Activated naive CD4-positive, alpha-beta T cell treated with Interleukin-2 at 50 U/mL for 16 hours (primary cell): ENCODE results near the gene ATP6V1F.
A peak's percentile ranks its signal among the peaks of the same experiment; 100 is the strongest.

Experiments
- DNase-seq: peaks from one replicate; pipeline ENCODE4 v3.0.0-alpha.2; 2020

Gene ATP6V1F

DNA sequence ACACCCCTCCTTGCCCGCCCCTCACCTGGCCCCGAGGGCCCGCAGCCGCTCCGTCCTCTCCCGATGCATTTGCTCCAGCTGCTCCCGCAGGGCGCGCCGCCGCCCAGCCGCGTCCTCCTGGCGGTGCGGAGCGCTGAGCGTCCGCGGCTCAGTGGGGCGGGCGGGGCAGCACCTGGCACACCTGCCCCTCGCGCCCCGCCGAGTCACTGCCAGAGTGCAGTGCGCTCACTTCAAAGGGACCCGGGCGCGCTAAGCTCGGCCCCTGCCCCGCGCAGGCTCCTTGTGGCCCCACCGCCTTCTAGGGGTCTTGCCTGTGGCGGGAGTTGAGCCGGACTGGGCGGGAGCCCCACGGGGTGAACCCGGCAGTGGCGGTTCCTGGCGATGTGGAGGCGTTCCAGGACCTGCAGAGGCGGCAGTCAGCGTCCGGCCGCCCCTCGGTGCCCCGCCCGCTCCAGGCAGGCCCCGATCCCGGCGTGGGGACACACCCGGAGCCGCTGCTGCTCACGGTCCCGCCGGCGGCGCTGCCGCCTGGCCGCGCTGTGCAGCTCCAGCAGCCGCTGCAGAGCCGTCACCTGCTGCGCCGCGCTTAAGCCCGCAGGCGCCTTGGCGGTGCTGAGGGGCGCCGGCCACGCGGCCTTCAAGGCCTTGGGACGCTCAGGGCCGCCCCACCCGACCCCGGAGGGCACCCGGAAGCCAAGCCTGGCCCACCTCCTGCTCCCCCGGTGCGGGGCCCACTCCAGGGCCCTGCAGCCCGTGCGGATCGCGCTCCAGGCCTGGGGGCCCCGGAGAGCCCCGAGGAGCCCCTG lies 6.7 kb downstream of the ATP6V1F start:
- DNase-seq: peak; percentile 48

GRCh38 chr7:128869944-128870285 lies 7.3 kb downstream of the ATP6V1F start:
- DNase-seq: peak; percentile 13

GRCh38 chr7:128871050-128871449 lies 8.4 kb downstream of the ATP6V1F start:
- DNase-seq: no peak

DNA sequence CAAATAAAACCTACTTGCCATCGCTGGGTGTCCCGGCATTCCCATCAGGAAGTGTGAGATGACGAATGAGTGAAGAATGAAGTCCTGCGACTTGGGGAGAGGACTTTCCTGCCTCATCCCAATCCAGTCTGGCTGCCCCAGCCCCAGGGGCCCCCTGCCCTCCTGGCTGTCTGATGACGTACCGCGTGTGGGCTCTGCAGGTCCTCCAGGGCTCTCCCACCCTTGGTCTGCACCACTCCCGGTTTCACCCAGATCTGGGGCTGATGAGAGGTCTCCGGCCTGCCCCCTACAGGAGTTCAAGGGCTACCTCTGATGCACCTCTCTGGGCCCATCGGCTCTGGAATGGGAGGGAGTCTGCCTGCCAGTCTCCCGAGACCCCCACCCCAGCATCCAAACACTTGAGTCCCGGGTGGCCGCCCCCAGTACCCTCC lies 9.8 kb downstream of the ATP6V1F start:
- DNase-seq: no peak

- DNase-seq: no peak
Observed at GRCh38 chr7:128873234-128873633, 10.6 kb downstream of the ATP6V1F start.

DNA sequence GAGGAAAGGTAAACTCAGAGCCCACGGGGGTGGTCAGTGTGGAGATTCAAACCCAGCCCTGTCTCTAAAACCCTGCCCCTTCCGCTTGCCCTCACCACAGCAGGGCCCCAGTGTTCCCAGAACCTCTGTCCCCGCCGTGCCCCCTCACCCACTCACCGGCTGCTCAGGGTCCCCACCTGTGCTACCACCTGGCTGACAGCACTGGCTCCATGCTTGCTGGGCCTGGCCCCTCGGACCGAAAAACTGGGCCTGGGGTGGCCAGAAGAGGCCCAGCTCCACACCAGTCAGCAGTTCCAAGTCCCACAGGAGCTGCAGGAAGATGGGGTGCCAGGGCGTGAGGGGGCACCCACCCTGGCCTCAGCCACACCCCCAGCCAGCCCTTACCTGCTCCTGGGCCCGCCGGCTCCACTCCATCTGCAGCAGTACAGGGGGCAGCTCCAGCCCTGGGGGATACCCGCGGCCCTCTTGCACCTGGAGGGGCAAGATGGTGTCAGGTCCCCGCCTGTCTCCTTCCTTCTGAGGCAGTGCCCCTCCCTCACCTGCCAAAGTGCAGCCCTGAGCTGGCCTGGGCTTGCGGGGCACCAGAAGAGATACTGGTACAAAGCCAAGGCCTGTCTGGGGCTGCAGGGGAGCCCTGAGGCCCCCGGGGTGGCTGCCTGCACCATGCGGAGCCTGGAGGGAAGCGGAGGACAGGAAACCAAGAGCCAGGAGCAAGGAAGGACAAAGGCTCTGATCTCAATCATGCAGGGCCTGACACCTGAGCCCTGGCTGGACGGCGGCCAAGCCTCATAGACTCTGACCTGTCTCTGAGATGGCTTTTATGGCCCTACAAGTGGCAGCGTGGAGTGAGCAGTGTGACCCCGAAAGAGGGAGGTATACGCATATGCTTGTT lies 11.7 kb downstream of the ATP6V1F start:
- DNase-seq: no peak

DNA sequence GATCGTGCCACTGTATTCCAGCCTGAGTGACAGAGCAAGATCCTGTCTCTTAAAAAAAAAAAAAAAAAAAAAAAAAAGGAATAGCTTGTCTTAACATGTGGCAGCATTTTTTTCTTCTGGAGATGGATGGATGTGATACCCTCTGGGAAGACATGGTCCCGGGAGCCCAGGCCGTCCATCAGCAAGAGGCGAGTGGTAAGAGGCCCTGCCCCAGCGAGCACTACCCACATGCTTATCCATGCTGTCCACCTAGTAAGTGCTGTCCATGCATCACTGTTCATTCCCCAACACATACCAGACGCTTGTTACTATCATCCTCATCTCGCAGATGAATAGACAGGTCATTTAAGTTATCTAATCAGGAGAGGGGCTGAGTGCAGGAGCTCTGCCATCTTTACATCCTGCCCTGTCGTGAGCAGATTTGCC lies 12.9 kb downstream of the ATP6V1F start:
- no peak for DNase-seq

- no peak for DNase-seq
Observed at GRCh38 chr7:128876127-128876526, 13.5 kb downstream of the ATP6V1F start.

GRCh38 chr7:128876586-128876977 lies 13.9 kb downstream of the ATP6V1F start:
- no peak for DNase-seq

DNA sequence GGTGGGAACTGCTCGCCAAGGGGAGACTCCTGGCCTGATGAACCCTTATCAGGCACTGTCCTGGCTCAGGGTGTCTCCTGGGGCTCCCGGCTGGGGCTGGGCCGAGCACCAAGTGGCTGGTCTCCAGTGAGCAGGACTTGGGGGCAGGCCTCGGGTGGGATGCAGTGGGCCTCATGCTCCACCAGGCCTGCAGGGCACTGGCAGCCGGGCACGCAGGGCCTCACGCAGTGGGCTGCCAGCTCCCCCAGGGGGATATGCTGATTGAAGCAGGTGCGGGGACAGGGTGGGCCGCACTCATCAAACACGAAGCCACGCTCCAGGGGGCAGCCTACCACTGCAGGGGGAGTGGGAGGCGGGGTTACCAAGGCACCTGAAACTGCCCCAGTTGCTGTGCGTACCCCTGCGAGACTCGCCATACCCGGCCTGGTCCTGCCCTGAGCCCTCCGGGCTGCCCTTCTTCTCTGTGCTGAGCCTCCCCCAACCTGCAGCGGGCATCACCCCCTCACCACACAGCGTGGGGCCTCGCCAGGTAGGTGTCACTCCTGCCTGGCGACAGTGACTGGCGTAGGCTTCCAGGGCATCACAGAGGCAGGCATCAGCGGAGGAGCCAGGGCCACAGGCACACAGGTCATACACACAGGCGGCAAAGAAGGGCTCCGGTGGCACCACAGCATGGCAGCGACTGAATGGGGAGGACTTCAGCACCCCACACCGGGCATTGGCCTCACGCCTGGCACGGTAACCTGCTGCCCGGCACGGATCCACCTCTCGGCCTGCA lies 14.5 kb downstream of the ATP6V1F start:
- no peak for DNase-seq

- no peak for DNase-seq
Observed at GRCh38 chr7:128877756-128878120, 15.1 kb downstream of the ATP6V1F start.

- DNase-seq: no peak
Observed at GRCh38 chr7:128878226-128879105, 15.8 kb downstream of the ATP6V1F start.

DNA sequence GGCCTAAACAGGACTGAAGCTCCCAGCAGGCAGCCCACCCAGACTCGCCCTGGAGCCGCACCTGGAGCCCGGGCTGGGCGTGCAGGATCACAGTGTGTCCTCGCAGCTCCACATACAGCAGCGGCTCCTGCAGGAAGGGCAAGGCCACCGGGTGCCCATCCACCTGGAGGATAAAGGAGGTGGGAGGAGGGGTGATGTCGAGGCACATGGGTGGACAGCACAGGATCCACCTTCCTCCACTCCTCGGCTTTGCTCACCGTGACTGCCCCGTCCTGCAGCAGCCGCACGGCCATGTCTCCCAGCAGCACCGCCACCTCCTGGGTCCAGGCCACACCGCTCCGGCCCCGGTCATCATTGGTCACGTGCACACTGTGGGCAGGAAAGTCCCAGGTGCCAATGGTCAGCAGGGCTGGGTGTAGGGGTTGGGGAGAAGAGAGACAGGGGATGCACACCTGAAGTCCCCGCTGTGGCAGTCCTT lies 16.8 kb downstream of the ATP6V1F start:
- DNase-seq: no peak

DNA sequence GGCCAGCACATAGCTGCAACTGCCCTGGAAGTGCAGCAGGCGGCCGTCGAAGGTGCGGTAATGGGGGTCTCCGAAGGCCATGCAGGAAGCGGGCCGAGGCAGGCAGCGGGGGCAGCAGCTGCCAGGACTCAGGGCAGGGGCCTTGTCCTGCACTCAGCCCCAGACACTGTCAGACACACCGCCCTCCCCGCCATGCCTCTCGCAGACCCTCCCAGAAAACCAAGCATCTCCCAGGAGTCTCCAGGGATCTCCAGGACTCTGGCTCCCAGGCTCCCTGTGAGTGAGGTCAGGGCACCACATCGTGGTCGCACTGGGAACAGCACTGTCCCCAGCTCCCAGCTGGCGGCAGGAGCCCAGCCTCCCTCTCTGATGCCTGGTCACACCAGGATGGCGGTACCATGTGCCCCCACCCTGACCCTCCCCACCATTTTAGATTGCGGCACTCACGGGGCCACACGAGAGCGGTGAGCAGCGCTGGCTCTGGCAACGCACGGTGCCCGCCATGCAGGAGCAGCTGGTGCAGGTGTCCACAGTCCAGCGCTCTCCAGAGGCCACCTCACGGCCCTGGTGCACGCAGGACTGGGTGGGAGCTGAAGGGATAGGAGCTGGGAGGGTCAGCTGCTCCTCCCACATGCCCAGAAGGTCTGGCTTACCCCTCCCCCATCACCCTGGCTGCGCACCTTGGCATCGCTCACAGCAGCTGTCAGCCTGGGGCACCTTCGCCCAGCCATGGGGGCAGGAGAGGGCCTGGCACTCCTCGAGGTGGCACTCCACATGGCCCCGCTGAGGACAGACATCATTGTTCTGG lies 17.5 kb downstream of the ATP6V1F start:
- no peak for DNase-seq

- no peak for DNase-seq
Observed at GRCh38 chr7:128880791-128881457, 18.3 kb downstream of the ATP6V1F start.

- no peak for DNase-seq
Observed at GRCh38 chr7:128881458-128882125, 18.9 kb downstream of the ATP6V1F start.

DNA sequence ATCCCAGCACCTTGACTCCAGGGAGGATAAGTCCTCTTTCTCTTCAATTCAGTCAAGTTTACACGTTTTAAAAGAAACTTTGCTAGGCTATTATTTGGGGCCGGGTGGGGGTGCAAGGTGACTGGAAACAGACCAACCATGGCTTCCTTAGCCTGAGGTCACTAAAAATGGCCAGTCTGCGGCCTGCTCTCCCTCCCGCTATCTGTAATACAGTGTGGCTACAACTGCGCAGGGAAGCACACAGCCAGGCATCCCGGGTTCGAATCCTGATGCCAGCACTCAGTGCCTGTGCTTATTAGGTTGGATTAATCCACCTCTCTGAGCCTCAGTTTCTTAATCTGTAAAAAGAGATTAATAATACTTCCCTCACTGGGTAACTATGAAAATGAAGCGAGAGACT lies 19.5 kb downstream of the ATP6V1F start:
- DNase-seq: no peak

DNA sequence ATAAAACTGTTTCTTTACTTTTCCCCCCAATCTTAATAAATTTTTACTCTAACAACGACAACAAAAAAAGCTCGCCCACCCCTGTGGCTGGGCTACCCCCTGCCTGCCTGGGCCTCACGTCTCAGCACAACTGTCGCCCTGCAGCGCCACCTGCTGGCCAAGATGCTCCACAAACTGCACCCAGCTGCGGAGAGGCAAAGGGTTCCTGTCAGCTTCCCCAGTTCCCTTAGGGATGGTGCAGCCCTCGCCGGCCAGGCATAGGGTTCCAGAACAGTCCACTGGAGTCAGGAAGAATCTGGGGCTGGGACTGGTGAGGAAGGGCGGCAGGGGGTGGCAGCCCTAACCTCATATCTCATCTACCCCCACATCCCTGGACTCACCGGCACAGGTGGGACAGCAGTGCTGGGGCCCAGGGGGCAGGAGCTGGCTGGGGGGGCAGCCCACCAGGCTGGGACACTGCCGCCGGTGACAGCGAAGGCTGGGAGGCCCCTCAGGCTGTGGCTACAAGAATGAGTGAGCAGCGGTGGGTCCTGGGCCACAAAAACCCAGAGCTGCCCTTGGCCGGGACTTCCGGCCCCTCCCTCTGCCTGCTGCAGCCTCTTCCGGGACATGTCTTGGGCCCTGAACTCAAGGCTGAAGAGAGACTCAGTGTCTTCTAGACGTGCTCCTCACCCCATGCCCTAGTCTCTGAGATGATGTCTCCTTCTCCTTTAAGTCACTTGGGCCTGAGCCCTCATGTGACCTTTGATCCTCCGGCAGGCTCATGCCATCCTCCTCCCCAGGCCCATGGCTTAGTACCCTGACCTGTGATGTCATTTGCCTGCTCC lies 21.2 kb downstream of the ATP6V1F start:
- peak; percentile 88 for DNase-seq
